ENCODE results near the gene FREM1.
A peak's percentile ranks its signal among the peaks of the same experiment; 100 is the strongest.

FREM1 gene

DNA sequence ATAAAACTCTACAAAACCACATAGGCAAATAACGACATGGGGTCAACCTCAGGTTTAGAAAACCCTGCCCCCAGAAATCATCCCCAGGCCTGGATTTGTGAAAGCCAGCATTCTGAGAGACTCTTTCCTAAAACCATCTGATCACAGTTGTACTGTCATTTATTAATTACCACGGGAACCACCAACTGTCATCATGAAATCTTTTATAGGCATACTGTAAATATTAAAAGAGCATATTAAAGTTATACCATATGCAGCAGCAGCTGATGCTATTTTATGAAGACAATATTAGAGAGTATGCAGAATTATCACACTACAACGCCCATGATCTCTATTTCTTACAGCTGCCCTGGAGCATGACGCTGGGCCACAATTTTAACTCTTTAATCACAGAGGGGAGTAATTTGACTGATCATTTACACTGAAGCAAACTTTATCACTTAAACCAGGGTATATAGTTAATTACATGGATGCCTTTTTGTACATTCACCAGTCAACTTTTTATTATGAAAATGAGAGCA is 208.0 kb downstream of the FREM1 start:
- no peak for DNase-seq (ENCODE audit: low spot score)

DNA sequence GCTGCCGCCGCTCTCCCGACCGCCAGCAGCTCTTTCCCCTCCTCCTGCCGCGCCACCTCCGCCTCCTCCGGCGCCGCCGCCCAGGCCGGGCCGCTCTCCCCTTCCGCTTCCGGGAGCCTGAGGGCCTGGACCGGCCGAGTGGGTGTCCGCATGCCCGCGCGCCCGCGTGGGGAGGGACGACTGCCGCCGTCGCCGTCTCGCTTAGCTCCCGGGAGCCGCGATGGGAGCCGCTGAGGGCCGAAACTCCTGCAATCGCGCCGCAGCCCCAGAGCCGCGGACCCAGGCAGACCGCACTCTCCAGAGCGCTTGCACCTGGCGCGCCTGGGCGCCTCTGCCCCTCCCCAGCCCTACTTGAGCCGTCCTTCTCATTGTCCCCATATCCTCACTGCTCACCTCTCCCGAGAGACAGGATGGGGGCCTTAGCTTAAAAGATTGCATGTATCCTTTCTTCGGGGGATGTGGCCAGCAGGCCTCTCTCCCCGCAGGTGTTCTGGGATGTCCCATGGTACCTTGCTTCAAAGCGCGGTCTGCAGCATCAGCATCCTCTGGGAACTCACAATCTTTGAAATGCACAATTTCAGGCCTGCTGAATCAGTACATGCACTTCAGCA is 216.9 kb downstream of the FREM1 start, which contains the start of gene ZDHHC21:
Gene ZDHHC21, minus strand, starts transcription at position 182 of the 611 bp plus-strand sequence. CDS start 19,092 bp downstream, outside the sequence.
- peak; percentile 38 for DNase-seq (ENCODE audit: low spot score)

DNA sequence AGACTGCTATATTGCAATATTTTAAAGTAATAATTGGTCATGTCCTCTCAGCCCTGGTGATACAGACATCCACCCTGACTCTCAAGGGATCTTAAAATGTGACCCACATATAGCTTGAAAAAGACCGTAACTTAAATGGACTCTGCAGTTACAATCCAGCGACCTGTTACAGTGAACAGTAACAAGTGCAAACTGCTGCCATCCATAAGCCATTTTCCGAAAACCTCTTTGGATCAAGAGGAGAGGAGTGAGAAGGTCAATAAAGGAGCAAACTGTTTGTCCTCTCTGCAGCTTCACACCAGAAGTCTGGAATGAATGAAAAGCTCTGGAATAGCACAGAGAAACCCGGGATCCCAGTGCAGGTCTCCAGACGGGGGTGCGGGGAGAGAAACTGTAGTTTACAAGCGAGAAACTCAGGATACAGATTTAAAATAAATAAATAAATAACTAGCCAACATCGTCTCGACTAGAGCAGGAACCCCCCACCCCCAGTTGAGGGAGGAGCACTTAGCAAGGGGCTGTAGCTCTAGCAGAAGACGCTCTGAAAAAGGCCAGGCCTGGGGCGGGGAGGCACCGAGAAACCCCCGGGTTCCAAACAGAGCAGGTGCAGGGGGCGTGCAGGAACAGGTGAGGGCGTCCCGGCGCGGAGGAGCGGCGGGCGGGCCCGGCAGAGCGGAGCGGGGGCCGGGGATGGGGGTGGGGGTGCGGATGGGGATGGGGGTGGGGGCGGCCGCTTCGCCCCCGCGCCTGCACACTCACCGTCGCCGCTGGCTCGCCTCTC is 217.6 kb downstream of the FREM1 start:
- DNase-seq (ENCODE audit: low spot score): peak; percentile 8

DNA sequence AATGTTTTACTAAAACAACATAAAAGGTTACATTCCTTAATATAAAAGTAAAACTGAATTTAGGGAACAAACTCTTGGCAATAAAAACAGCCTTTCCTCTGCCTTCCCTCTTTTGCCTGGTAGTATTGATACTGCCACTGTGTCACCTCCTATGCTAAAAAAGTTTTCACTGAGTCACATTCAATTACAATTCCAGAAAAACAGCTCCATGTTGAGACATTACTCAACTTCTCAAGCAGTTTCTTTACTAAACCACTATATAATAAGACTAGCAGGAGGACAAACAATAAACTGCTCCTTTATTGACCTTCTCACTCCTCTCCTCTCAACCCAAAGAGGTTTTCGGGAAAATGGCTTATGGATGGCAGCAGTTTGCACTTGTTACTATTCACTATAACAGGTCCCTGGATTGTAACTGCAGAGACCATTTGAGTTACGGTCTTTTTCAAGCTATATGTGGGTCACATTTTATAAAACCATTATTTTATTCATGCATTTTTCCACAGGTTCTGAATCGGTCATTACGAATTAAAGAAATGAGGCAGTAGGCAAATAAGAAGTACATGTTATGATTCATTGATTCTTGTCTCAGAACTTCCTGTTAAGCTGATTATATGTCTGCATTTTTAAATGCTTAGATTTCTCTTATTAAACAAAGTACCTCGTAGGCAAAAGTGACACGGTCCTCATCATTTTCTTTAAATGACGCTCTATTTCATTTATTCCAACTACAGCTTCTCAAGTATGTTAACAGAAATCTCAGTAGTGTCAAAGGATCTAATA is 219.1 kb downstream of the FREM1 start:
- DNase-seq (ENCODE audit: low spot score): no peak

DNA sequence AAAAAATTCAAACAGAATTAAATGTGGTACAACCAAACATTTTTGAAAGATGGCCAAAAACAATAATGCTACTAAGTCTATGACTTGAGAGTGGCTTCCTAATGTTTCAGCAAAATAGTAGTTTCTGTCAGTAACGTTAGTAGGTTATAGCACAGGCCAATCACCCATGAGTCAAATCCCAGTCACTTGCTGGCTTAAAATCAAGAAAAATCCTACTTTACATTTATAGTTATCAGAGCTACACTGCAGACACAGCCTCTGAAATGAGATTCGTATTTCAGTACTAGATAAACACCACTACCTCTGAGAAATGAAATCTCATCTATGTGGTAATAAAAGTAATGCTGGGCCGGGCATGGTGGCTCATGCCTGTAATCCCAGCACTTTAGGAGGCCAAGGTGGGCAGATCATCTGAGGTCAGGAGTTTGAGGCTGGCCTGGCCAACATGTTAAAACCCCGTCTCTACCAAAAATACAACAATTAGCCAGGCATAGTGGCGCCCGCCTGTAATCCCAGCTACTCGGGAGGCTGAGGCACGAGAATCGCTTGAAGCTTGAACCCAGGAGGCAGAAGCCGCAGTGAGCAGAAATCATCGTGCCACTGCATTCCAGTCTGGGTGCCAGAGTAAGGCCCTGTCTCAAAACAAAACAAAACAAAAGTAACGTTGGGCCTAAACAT is 223.0 kb downstream of the FREM1 start:
- DNase-seq (ENCODE audit: low spot score): no peak

DNA sequence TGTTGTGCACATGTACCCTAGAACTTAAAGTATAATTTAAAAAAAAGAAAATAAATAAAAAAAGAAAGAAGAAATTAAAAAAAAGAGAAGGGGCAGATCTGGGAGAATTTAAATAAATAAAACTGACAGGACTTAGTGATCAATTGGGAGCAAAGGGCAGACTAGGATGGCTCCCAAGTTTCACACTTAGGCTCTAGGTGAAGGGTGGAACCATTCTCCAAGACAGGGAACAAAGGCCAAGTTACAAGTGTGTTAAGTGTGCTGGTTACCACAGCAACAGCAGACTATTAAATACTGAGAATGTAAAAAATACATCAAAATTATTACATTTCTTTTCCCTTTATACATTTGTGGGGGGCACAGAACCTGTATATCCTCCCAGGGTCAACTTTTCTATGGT is 224.1 kb downstream of the FREM1 start:
- no peak for DNase-seq (ENCODE audit: low spot score)
